HEK293 (cell line): ENCODE data around the gene SLC16A10.

Experiments used
- MZF1 ChIP-seq: fragments of 450-650 bp; formaldehyde crosslinking; IDR thresholded peaks from 2 replicates; pipeline ENCODE4 v1.5.1; 2017; ENCODE audit warnings: missing biosample characterization, missing genetic modification characterization, borderline replicate concordance
- SP3 ChIP-seq: fragments of 450-650 bp; formaldehyde crosslinking; IDR thresholded peaks from 2 replicates; pipeline ENCODE4 v1.5.1; 2016; ENCODE audit warnings: missing biosample characterization, missing genetic modification characterization
- YY1 ChIP-seq: fragments of 450-650 bp; formaldehyde crosslinking; IDR thresholded peaks from 2 replicates; pipeline ENCODE4 v1.5.1; 2018; ENCODE audit warnings: missing biosample characterization, missing genetic modification characterization
- ZBTB20 ChIP-seq: fragments of 450-650 bp; formaldehyde crosslinking; IDR thresholded peaks from 2 replicates; pipeline ENCODE4 v1.5.1; 2016; ENCODE audit warnings: missing biosample characterization, missing genetic modification characterization
- ZEB2 ChIP-seq: fragments of 450-650 bp; formaldehyde crosslinking; IDR thresholded peaks from 2 replicates; pipeline ENCODE4 v1.5.1; 2016; ENCODE audit warnings: missing biosample characterization, missing genetic modification characterization
- ZFP37 ChIP-seq: fragments of 450-650 bp; formaldehyde crosslinking; IDR thresholded peaks from 2 replicates; pipeline ENCODE4 v1.5.1; 2016; ENCODE audit warnings: missing biosample characterization, missing genetic modification characterization
- ZNF221 ChIP-seq: fragments of 450-650 bp; formaldehyde crosslinking; IDR thresholded peaks from 2 replicates; pipeline ENCODE4 v1.5.1; 2017; ENCODE audit warnings: missing biosample characterization, missing genetic modification characterization, borderline replicate concordance
- ZNF311 ChIP-seq: fragments of 450-650 bp; formaldehyde crosslinking; IDR thresholded peaks from 2 replicates; pipeline ENCODE4 v1.5.1; 2017; ENCODE audit warnings: missing biosample characterization, missing genetic modification characterization, borderline replicate concordance
- ZNF571 ChIP-seq: fragments of 450-650 bp; formaldehyde crosslinking; IDR thresholded peaks from 2 replicates; pipeline ENCODE4 v1.5.0; 2017; ENCODE audit warnings: missing biosample characterization, missing genetic modification characterization
- ZNF600 ChIP-seq: fragments of 450-650 bp; formaldehyde crosslinking; IDR thresholded peaks from 2 replicates; pipeline ENCODE4 v1.5.1; 2016; ENCODE audit warnings: missing biosample characterization, missing genetic modification characterization
- ZNF747 ChIP-seq: fragments of 450-650 bp; formaldehyde crosslinking; IDR thresholded peaks from 2 replicates; pipeline ENCODE4 v1.5.1; 2016; ENCODE audit warnings: missing biosample characterization, missing genetic modification characterization
- TF ChIP-seq, protein P1 (sequence below): fragments of 450-650 bp; formaldehyde crosslinking; IDR thresholded peaks from 2 replicates; pipeline ENCODE4 v1.5.1; 2016; ENCODE audit warnings: missing biosample characterization, missing genetic modification characterization
- TF ChIP-seq, protein P2 (sequence below): fragments of 450-650 bp; formaldehyde crosslinking; IDR thresholded peaks from 2 replicates; pipeline ENCODE4 v1.5.1; 2016; ENCODE audit warnings: missing biosample characterization, missing genetic modification characterization
- TF ChIP-seq, protein P3 (sequence below): fragments of 450-650 bp; formaldehyde crosslinking; IDR thresholded peaks from 2 replicates; pipeline ENCODE4 v1.5.1; 2016; ENCODE audit warnings: missing biosample characterization, missing genetic modification characterization
- TF ChIP-seq, protein P4 (sequence below): fragments of 450-650 bp; formaldehyde crosslinking; IDR thresholded peaks from 2 replicates; pipeline ENCODE4 v1.5.1; 2016; ENCODE audit warnings: missing biosample characterization, missing genetic modification characterization
- TF ChIP-seq, protein P5 (sequence below): fragments of 450-650 bp; formaldehyde crosslinking; IDR thresholded peaks from 2 replicates; pipeline ENCODE4 v1.5.1; 2017; ENCODE audit warnings: missing biosample characterization, missing genetic modification characterization
- TF ChIP-seq, protein P6 (sequence below): fragments of 450-650 bp; formaldehyde crosslinking; IDR thresholded peaks from 2 replicates; pipeline ENCODE4 v1.5.1; 2016; ENCODE audit warnings: missing biosample characterization, missing genetic modification characterization
- TF ChIP-seq, protein P7 (sequence below): fragments of 450-650 bp; formaldehyde crosslinking; IDR thresholded peaks from 2 replicates; pipeline ENCODE4 v1.5.1; 2016; ENCODE audit warnings: missing biosample characterization, missing genetic modification characterization, borderline replicate concordance
- TF ChIP-seq, protein P8 (sequence below): fragments of 450-650 bp; formaldehyde crosslinking; IDR thresholded peaks from 2 replicates; pipeline ENCODE4 v1.5.1; 2016; ENCODE audit warnings: missing biosample characterization, missing genetic modification characterization
- TF ChIP-seq, protein P9 (sequence below): fragments of 450-650 bp; formaldehyde crosslinking; IDR thresholded peaks from 2 replicates; pipeline ENCODE4 v1.5.1; 2017; ENCODE audit warnings: missing biosample characterization, missing genetic modification characterization

Gene SLC16A10

DNA sequence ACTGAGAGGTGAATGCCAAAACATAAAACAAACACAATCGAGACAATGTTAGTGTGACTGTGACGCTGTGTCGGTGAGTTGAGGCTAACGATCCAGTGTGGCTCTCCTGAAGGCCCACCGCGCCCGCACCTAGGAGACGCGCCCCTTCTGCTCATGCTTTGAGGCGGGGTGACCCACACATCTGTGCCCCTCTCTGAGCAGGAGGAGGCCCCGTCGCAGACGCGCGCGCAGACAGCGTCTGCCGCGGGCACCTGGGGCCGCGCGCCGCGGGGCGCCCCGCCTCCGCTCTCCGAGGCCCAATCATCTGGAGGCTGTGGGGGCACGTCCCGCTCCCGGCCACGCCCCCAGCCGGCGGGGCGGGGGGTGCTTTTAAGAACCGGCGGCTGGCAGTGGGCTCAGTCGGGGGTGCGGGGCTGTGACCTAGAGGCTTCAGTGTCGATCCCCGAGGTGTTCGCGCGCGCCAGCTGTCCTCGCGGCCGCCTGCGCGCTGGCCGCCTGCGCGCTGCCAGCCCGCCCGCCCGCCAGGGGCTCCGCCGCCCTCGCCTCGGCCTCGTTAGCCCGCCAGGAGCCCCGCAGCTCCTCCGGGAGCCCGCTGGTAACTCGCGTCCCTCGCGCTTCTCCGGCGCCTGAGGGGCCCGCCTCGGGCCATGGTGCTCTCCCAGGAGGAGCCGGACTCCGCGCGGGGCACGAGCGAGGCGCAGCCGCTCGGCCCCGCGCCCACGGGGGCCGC is at the start of gene SLC16A10 (continued):
- TF ChIP-seq, protein P1, sequence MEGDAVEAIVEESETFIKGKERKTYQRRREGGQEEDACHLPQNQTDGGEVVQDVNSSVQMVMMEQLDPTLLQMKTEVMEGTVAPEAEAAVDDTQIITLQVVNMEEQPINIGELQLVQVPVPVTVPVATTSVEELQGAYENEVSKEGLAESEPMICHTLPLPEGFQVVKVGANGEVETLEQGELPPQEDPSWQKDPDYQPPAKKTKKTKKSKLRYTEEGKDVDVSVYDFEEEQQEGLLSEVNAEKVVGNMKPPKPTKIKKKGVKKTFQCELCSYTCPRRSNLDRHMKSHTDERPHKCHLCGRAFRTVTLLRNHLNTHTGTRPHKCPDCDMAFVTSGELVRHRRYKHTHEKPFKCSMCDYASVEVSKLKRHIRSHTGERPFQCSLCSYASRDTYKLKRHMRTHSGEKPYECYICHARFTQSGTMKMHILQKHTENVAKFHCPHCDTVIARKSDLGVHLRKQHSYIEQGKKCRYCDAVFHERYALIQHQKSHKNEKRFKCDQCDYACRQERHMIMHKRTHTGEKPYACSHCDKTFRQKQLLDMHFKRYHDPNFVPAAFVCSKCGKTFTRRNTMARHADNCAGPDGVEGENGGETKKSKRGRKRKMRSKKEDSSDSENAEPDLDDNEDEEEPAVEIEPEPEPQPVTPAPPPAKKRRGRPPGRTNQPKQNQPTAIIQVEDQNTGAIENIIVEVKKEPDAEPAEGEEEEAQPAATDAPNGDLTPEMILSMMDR (tag by site-specific recombination) = no peak
- TF ChIP-seq ZFP37 (tag by site-specific recombination) = no peak
- TF ChIP-seq, protein P2, sequence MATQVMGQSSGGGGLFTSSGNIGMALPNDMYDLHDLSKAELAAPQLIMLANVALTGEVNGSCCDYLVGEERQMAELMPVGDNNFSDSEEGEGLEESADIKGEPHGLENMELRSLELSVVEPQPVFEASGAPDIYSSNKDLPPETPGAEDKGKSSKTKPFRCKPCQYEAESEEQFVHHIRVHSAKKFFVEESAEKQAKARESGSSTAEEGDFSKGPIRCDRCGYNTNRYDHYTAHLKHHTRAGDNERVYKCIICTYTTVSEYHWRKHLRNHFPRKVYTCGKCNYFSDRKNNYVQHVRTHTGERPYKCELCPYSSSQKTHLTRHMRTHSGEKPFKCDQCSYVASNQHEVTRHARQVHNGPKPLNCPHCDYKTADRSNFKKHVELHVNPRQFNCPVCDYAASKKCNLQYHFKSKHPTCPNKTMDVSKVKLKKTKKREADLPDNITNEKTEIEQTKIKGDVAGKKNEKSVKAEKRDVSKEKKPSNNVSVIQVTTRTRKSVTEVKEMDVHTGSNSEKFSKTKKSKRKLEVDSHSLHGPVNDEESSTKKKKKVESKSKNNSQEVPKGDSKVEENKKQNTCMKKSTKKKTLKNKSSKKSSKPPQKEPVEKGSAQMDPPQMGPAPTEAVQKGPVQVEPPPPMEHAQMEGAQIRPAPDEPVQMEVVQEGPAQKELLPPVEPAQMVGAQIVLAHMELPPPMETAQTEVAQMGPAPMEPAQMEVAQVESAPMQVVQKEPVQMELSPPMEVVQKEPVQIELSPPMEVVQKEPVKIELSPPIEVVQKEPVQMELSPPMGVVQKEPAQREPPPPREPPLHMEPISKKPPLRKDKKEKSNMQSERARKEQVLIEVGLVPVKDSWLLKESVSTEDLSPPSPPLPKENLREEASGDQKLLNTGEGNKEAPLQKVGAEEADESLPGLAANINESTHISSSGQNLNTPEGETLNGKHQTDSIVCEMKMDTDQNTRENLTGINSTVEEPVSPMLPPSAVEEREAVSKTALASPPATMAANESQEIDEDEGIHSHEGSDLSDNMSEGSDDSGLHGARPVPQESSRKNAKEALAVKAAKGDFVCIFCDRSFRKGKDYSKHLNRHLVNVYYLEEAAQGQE (tag by site-specific recombination) = no peak
- no peak for TF ChIP-seq MZF1 (tag by site-specific recombination)
- TF ChIP-seq SP3 (tag by site-specific recombination) = peak; percentile 49; the same call in 1 of the 2 replicates
- TF ChIP-seq, protein P3, sequence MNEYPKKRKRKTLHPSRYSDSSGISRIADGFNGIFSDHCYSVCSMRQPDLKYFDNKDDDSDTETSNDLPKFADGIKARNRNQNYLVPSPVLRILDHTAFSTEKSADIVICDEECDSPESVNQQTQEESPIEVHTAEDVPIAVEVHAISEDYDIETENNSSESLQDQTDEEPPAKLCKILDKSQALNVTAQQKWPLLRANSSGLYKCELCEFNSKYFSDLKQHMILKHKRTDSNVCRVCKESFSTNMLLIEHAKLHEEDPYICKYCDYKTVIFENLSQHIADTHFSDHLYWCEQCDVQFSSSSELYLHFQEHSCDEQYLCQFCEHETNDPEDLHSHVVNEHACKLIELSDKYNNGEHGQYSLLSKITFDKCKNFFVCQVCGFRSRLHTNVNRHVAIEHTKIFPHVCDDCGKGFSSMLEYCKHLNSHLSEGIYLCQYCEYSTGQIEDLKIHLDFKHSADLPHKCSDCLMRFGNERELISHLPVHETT (tag by site-specific recombination) = no peak
- no peak for TF ChIP-seq ZNF747
- TF ChIP-seq, protein P4, sequence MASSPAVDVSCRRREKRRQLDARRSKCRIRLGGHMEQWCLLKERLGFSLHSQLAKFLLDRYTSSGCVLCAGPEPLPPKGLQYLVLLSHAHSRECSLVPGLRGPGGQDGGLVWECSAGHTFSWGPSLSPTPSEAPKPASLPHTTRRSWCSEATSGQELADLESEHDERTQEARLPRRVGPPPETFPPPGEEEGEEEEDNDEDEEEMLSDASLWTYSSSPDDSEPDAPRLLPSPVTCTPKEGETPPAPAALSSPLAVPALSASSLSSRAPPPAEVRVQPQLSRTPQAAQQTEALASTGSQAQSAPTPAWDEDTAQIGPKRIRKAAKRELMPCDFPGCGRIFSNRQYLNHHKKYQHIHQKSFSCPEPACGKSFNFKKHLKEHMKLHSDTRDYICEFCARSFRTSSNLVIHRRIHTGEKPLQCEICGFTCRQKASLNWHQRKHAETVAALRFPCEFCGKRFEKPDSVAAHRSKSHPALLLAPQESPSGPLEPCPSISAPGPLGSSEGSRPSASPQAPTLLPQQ (tag by site-specific recombination) = no peak; the same call in 1 of the 2 replicates
- TF ChIP-seq ZNF571 = no peak
- no peak for TF ChIP-seq ZNF311
- no peak for TF ChIP-seq ZNF221 (tag by site-specific recombination)
- no peak for TF ChIP-seq ZBTB20 (tag by site-specific recombination)
- TF ChIP-seq, protein P5, sequence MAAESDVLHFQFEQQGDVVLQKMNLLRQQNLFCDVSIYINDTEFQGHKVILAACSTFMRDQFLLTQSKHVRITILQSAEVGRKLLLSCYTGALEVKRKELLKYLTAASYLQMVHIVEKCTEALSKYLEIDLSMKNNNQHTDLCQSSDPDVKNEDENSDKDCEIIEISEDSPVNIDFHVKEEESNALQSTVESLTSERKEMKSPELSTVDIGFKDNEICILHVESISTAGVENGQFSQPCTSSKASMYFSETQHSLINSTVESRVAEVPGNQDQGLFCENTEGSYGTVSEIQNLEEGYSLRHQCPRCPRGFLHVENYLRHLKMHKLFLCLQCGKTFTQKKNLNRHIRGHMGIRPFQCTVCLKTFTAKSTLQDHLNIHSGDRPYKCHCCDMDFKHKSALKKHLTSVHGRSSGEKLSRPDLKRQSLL (tag by site-specific recombination) = peak; percentile 6; the same call in 1 of the 2 replicates
- TF ChIP-seq, protein P6, sequence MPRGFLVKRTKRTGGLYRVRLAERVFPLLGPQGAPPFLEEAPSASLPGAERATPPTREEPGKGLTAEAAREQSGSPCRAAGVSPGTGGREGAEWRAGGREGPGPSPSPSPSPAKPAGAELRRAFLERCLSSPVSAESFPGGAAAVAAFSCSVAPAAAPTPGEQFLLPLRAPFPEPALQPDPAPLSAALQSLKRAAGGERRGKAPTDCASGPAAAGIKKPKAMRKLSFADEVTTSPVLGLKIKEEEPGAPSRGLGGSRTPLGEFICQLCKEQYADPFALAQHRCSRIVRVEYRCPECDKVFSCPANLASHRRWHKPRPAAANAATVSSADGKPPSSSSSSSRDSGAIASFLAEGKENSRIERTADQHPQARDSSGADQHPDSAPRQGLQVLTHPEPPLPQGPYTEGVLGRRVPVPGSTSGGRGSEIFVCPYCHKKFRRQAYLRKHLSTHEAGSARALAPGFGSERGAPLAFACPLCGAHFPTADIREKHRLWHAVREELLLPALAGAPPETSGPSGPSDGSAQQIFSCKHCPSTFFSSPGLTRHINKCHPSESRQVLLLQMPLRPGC (tag by site-specific recombination) = no peak
- no peak for TF ChIP-seq YY1
- TF ChIP-seq, protein P7, sequence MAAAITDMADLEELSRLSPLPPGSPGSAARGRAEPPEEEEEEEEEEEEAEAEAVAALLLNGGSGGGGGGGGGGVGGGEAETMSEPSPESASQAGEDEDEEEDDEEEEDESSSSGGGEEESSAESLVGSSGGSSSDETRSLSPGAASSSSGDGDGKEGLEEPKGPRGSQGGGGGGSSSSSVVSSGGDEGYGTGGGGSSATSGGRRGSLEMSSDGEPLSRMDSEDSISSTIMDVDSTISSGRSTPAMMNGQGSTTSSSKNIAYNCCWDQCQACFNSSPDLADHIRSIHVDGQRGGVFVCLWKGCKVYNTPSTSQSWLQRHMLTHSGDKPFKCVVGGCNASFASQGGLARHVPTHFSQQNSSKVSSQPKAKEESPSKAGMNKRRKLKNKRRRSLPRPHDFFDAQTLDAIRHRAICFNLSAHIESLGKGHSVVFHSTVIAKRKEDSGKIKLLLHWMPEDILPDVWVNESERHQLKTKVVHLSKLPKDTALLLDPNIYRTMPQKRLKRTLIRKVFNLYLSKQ (tag by site-specific recombination) = no peak
- TF ChIP-seq ZEB2 (tag by site-specific recombination) = 0 out of 2 replicates have a peak, but pooled peaks have one; percentile 36
- peak; percentile 66; the same call in 1 of the 2 replicates for TF ChIP-seq ZNF600 (tag by site-specific recombination)
- TF ChIP-seq, protein P8, sequence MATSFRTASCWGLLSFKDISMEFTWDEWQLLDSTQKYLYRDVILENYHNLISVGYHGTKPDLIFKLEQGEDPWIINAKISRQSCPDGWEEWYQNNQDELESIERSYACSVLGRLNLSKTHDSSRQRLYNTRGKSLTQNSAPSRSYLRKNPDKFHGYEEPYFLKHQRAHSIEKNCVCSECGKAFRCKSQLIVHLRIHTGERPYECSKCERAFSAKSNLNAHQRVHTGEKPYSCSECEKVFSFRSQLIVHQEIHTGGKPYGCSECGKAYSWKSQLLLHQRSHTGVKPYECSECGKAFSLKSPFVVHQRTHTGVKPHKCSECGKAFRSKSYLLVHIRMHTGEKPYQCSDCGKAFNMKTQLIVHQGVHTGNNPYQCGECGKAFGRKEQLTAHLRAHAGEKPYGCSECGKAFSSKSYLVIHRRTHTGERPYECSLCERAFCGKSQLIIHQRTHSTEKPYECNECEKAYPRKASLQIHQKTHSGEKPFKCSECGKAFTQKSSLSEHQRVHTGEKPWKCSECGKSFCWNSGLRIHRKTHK (tag by site-specific recombination) = no peak
- TF ChIP-seq, protein P9, sequence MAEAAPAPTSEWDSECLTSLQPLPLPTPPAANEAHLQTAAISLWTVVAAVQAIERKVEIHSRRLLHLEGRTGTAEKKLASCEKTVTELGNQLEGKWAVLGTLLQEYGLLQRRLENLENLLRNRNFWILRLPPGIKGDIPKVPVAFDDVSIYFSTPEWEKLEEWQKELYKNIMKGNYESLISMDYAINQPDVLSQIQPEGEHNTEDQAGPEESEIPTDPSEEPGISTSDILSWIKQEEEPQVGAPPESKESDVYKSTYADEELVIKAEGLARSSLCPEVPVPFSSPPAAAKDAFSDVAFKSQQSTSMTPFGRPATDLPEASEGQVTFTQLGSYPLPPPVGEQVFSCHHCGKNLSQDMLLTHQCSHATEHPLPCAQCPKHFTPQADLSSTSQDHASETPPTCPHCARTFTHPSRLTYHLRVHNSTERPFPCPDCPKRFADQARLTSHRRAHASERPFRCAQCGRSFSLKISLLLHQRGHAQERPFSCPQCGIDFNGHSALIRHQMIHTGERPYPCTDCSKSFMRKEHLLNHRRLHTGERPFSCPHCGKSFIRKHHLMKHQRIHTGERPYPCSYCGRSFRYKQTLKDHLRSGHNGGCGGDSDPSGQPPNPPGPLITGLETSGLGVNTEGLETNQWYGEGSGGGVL (tag by site-specific recombination) = no peak
